A549 (cell line): ENCODE data around the gene RCAN2. TPM values are rescaled to one million over a fixed set of nuclear protein-coding genes. Genes with fewer than 3 reads are reported as not detected.

Source experiments
- ATAC-seq, 2 experiments: fragments of 200-7000 bp in 1 of 2; fragments of >200 bp in 1 of 2; cut with Nextera tagmentation in 1 of 2; cut with Tn5 transposase in 1 of 2; 3 replicates each; pipeline versions ENCODE4 v1.8.0 to v1.9.1; 2018 to 2020; ENCODE audit warnings: mild to moderate bottlenecking in 1 of 2, moderate library complexity in 1 of 2
- CTCF ChIA-PET: fragments of 300-600 bp; sonication (Branson Sonifier 250); formaldehyde crosslinking; extraction: SDS; loops from one replicate; lab custom pipeline; 2021; ENCODE audit warnings: antibody characterized with exemption, inconsistent platforms; lab: Yijun Ruan, JAX
- POLR2A ChIA-PET: fragments of 350-600 bp; formaldehyde crosslinking; extraction: SDS; loops from one replicate; lab custom pipeline; 2021; ENCODE audit warnings: antibody characterized with exemption, inconsistent platforms; lab: Yijun Ruan, JAX
- DNase-seq, 2 experiments: peaks; one replicate each; pipeline versions ENCODE4 v3.0.0 to v3.0.0-alpha.2; 2011 to 2016; ENCODE audit warnings: low read depth in 1 of 2, low spot score in 1 of 2
- FAIRE-seq: peaks from 2 replicates; lab custom pipeline; 2011; peaks lifted over from hg19 to GRCh38; lab: Jason Lieb, UNC
- H3K27ac ChIP-seq, 2 experiments: fragments of >200 bp; sonication (Bioruptor Twin); formaldehyde crosslinking; 3 replicates each; pipeline ENCODE4 v1.5.1; 2016 to 2017
- H3K4me1 ChIP-seq: fragments of >200 bp; sonication (Bioruptor Twin); formaldehyde crosslinking; 3 replicates; pipeline ENCODE4 v1.6.1; 2016
- H3K4me2 ChIP-seq: fragments of >200 bp; sonication (Bioruptor Twin); formaldehyde crosslinking; 3 replicates; pipeline ENCODE4 v1.6.1; 2016
- H3K4me3 ChIP-seq: fragments of >200 bp; sonication (Bioruptor Twin); formaldehyde crosslinking; 3 replicates; pipeline ENCODE4 v1.5.1; 2016
- H3K9me3 ChIP-seq: fragments of >200 bp; sonication (Bioruptor Twin); formaldehyde crosslinking; 3 replicates; pipeline ENCODE4 v1.6.1; 2016
- ATOH8 ChIP-seq: fragments of 250-450 bp; sonication (Bioruptor Pico); IDR thresholded peaks from 2 replicates; pipeline ENCODE4 v1.5.0; 2020; ENCODE audit warnings: low read depth, mild to moderate bottlenecking, moderate library complexity
- BHLHE40 ChIP-seq: IDR thresholded peaks from 2 replicates; pipeline ENCODE4 v1.6.1; 2012; ENCODE audit warnings: low read depth, low read length, inconsistent platforms
- CBX2 ChIP-seq: fragments of 200-600 bp; sonication (generic); IDR thresholded peaks from 2 replicates; pipeline ENCODE4 v1.6.1; 2016; ENCODE audit warnings: low read depth, mild to moderate bottlenecking, borderline replicate concordance
- EHF ChIP-seq: fragments of 250-450 bp; sonication (Bioruptor Pico); IDR thresholded peaks from 2 replicates; pipeline ENCODE4 v1.5.0; 2020; ENCODE audit warnings: mild to moderate bottlenecking
- EP300 ChIP-seq, 2 experiments: fragments of >200 bp; sonication (Bioruptor Twin); formaldehyde crosslinking; IDR thresholded peaks; 2 replicates in 1 of 2; 3 replicates in 1 of 2; pipeline ENCODE4 v1.6.1; 2016 to 2017
- ESRRA ChIP-seq: fragments of 150-350 bp; IDR thresholded peaks from 2 replicates; pipeline ENCODE4 v1.6.1; 2014; ENCODE audit warnings: mild to moderate bottlenecking, low read length, borderline replicate concordance
- GATA3 ChIP-seq: IDR thresholded peaks from 2 replicates; pipeline ENCODE4 v1.6.1; 2012; ENCODE audit warnings: borderline replicate concordance
- HDAC2 ChIP-seq: fragments of 200-600 bp; sonication (generic); IDR thresholded peaks from 2 replicates; pipeline ENCODE4 v1.6.1; 2016
- HEYL ChIP-seq: fragments of 250-450 bp; sonication (Bioruptor Pico); IDR thresholded peaks from 2 replicates; pipeline ENCODE4 v1.8.0; 2021; ENCODE audit warnings: mild to moderate bottlenecking, moderate library complexity
- HOXA7 ChIP-seq: fragments of 250-450 bp; sonication (Bioruptor Pico); IDR thresholded peaks from 2 replicates; pipeline ENCODE4 v1.5.0; 2020; ENCODE audit warnings: mild to moderate bottlenecking, moderate library complexity
- HOXB13 ChIP-seq: fragments of 250-450 bp; sonication (Bioruptor Pico); IDR thresholded peaks from 2 replicates; pipeline ENCODE4 v1.5.0; 2020; ENCODE audit warnings: low read depth, mild to moderate bottlenecking, moderate library complexity
- JUNB ChIP-seq: fragments of >200 bp; sonication (Bioruptor Twin); formaldehyde crosslinking; IDR thresholded peaks from 2 replicates; pipeline ENCODE4 v1.6.1; 2016
- MAZ ChIP-seq: fragments of 150-350 bp; IDR thresholded peaks from 2 replicates; pipeline ENCODE4 v1.6.1; 2014; ENCODE audit warnings: antibody characterized with exemption, low read depth, low read length, borderline replicate concordance
- NFE2L2 ChIP-seq: fragments of 150-350 bp; conservative IDR thresholded peaks from 2 replicates; pipeline ENCODE4 v1.6.1; 2014; ENCODE audit warnings: low read length
- NR3C1 ChIP-seq: fragments of >200 bp; sonication (Bioruptor Twin); formaldehyde crosslinking; IDR thresholded peaks from 3 replicates; pipeline ENCODE4 v1.6.1; 2017
- POLR2A ChIP-seq: IDR thresholded peaks from 2 replicates; pipeline ENCODE4 v1.6.1; 2012; ENCODE audit warnings: mild to moderate bottlenecking, low read length
- RCOR1 ChIP-seq: fragments of 150-350 bp; IDR thresholded peaks from 2 replicates; pipeline ENCODE4 v1.6.1; 2014; ENCODE audit warnings: antibody characterized with exemption, low read length, low read depth
- REST ChIP-seq: fragments of 200-600 bp; sonication (generic); IDR thresholded peaks from 2 replicates; pipeline ENCODE4 v1.6.1; 2016; ENCODE audit warnings: antibody characterized with exemption, mild to moderate bottlenecking, moderate library complexity
- RFX5 ChIP-seq: fragments of 450-650 bp; IDR thresholded peaks from 2 replicates; pipeline ENCODE4 v1.7.1; 2014; ENCODE audit warnings: antibody characterized with exemption, mild to moderate bottlenecking, moderate library complexity
- SMC3 ChIP-seq: fragments of >200 bp; sonication (Bioruptor Twin); formaldehyde crosslinking; IDR thresholded peaks from 3 replicates; pipeline ENCODE4 v1.6.1; 2018; ENCODE audit warnings: inconsistent platforms
- ZFP36 ChIP-seq: fragments of 450-650 bp; IDR thresholded peaks from 2 replicates; pipeline ENCODE4 v1.6.1; 2014; ENCODE audit warnings: borderline replicate concordance; ENCODE audit not compliant: partially characterized antibody
- WGBS: methylation state at CpG from one replicate; pipeline ENCODE4 v1.1.6; 2017; ENCODE audit errors: missing lambda C conversion rate; 5-methylcytosine and 5-hydroxymethylcytosine counted together
- polyA plus RNA-seq, 4 experiments: library from polyadenylated mRNA; depleted of rRNA in 3 of 4; stranded (reverse); fragments of >200 nt; fragmentation: RNase III in 1 of 4; extraction: RNeasy Plus Mini Kit Qiagen cat#74134 plus additional on column Dnase treatment in 1 of 4; gene quantifications; 2 replicates in 3 of 4; 3 replicates in 1 of 4; pipeline ENCODE4 v1.2.3, GENCODE V29; 2011 to 2017

The RCAN2 gene
- polyA plus RNA-seq, 2 of the 4 experiments (the other 2 are of a cell fraction): not detected

- TF ChIP-seq ATOH8 (no peak), NR3C1 (no peak), POLR2A (no peak), BHLHE40 (no peak), HEYL (CRISPR knock-in tag) (no peak), GATA3 (no peak), HOXA7 (CRISPR knock-in tag) (no peak), REST (no peak)
These were observed 133.7 kb downstream of the RCAN2 start (continued) for GRCh38 chr6:46357591-46357990.

GRCh38 chr6:46356543-46356942, 134.7 kb downstream of the RCAN2 start:
- H3K27ac ChIP-seq: no peak overlapping the region
- H3K4me3 ChIP-seq: no peak overlapping the region
- DNase-seq (no peak), FAIRE-seq (no peak), ATAC-seq (no peak)
- no peak for TF ChIP-seq ESRRA
- H3K4me2 ChIP-seq: no peak overlapping the region
- WGBS: 28% methylated on average over 5 of the region's 5 CpGs
- no peaks in the 10 kb centered on the region for H3K4me1 ChIP-seq
- POLR2A ChIA-PET: no interaction called here
- CTCF ChIA-PET: no interaction called here
- H3K9me3 ChIP-seq: no peaks in the 10 kb centered on the region

GRCh38 chr6:46353528-46353927, 137.7 kb downstream of the RCAN2 start:
- WGBS: 58% methylated on average over 3 of the region's 3 CpGs

More at GRCh38 chr6:46353528-46353927, 137.7 kb downstream of the RCAN2 start:
- no peak overlapping the region for H3K4me3 ChIP-seq
- H3K4me2 ChIP-seq: no peak overlapping the region
- no peak overlapping the region for H3K27ac ChIP-seq
- no peak for FAIRE-seq
- ChIA-PET POLR2A (no interaction called here), CTCF (no interaction called here)
- ATAC-seq: no peak
- no peaks in the 10 kb centered on the region for H3K4me1 ChIP-seq
- no peak for TF ChIP-seq MAZ
- TF ChIP-seq ZFP36: no peak
- TF ChIP-seq EHF (CRISPR knock-in tag): no peak
- TF ChIP-seq HOXA7 (CRISPR knock-in tag): no peak
- TF ChIP-seq EP300 (IDR thresholded peaks at IDR 0.05): no peak
- no peak for TF ChIP-seq SMC3
- TF ChIP-seq NFE2L2: no peak
- TF ChIP-seq REST: no peak
- TF ChIP-seq ATOH8: no peak
- TF ChIP-seq JUNB: no peak
- TF ChIP-seq GATA3: no peak
- no peak for TF ChIP-seq CBX2
- TF ChIP-seq HDAC2: no peak
- no peak for TF ChIP-seq RCOR1
- TF ChIP-seq RFX5: no peak
- no peak for TF ChIP-seq HOXB13 (CRISPR knock-in tag)
- DNase-seq: no peak
- no peaks in the 10 kb centered on the region for H3K9me3 ChIP-seq
